B cell (primary cell): ENCODE measurements around the gene APOE.

ENCODE experiments used
- CTCF ChIP-seq: fragments of 200-600 bp; IDR thresholded peaks from one replicate; pipeline ENCODE4 v1.8.0; 2022; ENCODE audit warnings: antibody characterized with exemption, mild to moderate bottlenecking
- EZH2 ChIP-seq: IDR thresholded peaks from 2 replicates; pipeline ENCODE4 v1.6.1; 2012; ENCODE audit warnings: borderline replicate concordance, low read depth, mild to moderate bottlenecking, moderate library complexity, low read length; ENCODE audit not compliant: insufficient read depth, poor library complexity, severe bottlenecking

GRCh38 chr19:44927746-44928145, 22.1 kb downstream of the APOE start:
- no peak for TF ChIP-seq CTCF
- no peak for TF ChIP-seq EZH2
